MG63 (cell line): ENCODE data around the gene KRT10. TPM values are rescaled to one million over a fixed set of nuclear protein-coding genes. Genes with fewer than 3 reads are reported as not detected.
"Not testable (repeated sequence)": the region's sequence is repeated elsewhere in the genome, so short reads cannot be mapped to it uniquely, and the experiment has no call there.

Experiments
- DNase-seq: peaks from one replicate; pipeline ENCODE4 v3.0.0-alpha.2; 2020
- H3K27me3 ChIP-seq: fragments of 250-450 bp; sonication (Bioruptor Pico); 2 replicates; pipeline ENCODE4 v1.5.1; 2020; ENCODE audit warnings: mild to moderate bottlenecking, moderate library complexity
- H3K36me3 ChIP-seq: fragments of 250-450 bp; sonication (Bioruptor Pico); 2 replicates; pipeline ENCODE4 v1.5.1; 2020; ENCODE audit warnings: mild to moderate bottlenecking, moderate library complexity
- H3K4me3 ChIP-seq: fragments of 250-450 bp; sonication (Bioruptor Pico); 2 replicates; pipeline ENCODE4 v1.5.1; 2020; ENCODE audit warnings: mild to moderate bottlenecking, moderate library complexity
- H3K9me3 ChIP-seq: fragments of 250-450 bp; sonication (Bioruptor Pico); 2 replicates; pipeline ENCODE4 v1.5.1; 2020; ENCODE audit warnings: mild to moderate bottlenecking, moderate library complexity
- total RNA-seq: library from RNA; depleted of rRNA; stranded (reverse); fragments of >200 nt; shearing (Covaris generic); gene quantifications from 2 replicates; pipeline ENCODE4 v1.2.3, GENCODE V29; 2014; ENCODE audit warnings: low replicate concordance

Gene KRT10
- total RNA-seq, 1 experiment from 2014 or later = 48.4 TPM

DNA sequence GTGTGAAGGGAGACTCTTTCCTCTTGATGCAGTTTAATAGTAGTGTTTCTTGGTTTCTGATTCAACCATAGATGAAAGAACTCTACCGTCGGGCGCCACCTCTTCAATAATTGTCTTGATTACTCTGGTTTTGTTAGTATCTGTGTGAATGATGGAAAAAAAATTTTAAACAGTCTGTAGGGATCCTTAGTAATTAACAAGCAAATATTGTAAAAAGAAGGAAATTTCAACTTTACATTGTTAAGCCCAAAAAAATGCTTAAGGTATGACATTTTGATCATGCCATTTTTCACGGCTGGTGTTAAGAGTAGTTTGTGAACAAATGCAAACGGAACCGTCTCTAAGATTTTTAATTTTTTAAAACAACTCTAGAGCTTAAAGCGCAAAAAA is 4.1 kb downstream of the KRT10 start:
- no peak for DNase-seq
- Histone ChIP-seq H3K9me3 (no peaks in the 10 kb centered on the region), H3K36me3 (peaks cover 16% of the 10 kb centered on the region), H3K27me3 (no peaks in the 10 kb centered on the region), H3K4me3 (peak overlapping the region; percentile 69)

DNA sequence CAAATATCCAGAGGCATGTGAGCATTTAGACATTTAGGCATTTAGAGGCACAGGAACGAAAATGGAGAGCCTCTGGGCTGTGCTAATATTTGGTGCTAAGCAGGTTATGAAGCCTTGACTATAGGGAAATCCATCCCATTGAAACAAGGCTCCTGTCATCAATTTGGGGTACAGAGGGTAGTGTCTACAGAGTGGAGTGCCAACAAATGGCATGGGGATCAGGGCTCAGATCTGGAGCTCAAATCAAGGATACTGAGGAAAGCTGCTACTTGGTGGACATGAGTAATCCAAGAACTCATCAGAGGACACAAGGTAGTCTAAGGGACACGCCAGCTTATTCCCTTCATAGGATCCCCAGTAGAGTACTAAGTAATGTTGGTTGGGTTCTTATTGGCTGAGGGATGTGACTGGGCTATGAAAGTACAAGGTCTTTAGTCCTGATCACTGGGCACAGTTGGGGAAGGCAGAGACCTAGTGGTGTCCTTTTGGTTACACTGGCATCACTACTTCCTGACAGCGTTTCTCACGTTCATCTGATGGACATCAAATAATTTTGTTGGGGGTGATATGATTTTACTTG is 5.2 kb downstream of the KRT10 start:
- no peak overlapping the region; the same call in 1 of the 2 replicates for H3K4me3 ChIP-seq
- DNase-seq = no peak
- peaks cover 16% of the 10 kb centered on the region for H3K36me3 ChIP-seq
- no peaks in the 10 kb centered on the region for H3K27me3 ChIP-seq
- no peaks in the 10 kb centered on the region for H3K9me3 ChIP-seq

DNA sequence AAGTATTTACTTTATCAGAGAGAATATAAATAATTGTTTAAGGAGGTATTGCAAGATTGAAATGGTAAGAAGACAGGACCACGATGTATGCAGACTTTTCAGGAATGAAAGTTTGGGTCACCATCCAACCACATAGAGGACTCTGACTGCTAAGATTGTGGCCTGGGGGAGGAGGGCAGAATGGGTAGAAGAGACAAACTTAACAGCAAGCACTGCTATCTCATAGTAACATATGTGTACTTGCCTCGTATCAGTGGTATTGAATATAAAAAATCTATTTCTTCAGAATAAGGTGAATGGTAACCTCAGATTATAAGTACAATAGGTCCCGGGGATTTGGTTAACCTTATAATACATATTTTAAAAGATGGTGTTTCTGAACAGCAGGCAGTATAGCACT is 5.8 kb downstream of the KRT10 start:
- no peak for DNase-seq
- H3K4me3 ChIP-seq = no peak overlapping the region
- no peaks in the 10 kb centered on the region for H3K9me3 ChIP-seq
- H3K27me3 ChIP-seq = no peaks in the 10 kb centered on the region
- peaks cover 16% of the 10 kb centered on the region for H3K36me3 ChIP-seq

DNA sequence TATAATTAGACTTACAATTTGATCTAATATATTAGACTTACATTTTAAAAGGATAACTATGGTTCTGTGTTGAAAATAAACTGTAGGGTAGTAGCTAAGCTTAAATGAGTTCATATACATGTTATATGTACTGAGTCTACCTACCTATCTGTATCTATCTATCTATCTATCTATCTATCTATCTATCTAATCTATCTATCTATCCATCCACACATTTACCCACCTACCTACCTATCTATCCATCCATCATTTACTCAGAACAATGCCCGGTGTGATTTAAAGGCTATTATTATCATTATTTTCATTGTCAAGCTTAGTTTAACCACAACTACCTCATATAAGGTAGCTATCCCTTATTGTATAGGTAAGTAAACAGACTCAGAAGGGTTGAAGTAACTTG is 7.0 kb downstream of the KRT10 start:
- no peaks in the 10 kb centered on the region for H3K9me3 ChIP-seq
- H3K36me3 ChIP-seq = peaks cover 16% of the 10 kb centered on the region
- H3K27me3 ChIP-seq = no peaks in the 10 kb centered on the region
- no peak overlapping the region for H3K4me3 ChIP-seq
- no peak for DNase-seq

DNA sequence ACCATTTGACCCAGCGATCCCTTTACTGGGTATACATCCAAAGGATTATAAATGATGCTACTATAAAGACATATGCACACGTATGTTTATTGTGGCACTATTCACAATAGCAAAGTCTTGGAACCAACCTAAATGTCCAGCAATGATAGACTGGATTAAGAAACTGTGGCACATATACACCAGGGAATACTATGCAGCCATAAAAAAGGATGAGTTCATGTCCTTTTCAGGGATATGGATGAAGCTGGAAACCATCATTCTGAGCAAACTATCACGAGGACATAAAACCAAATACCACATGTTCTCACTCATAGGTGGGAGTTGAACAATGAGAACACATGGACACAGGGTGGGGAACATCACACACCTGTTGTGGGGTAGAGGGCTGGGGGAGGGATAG is 7.8 kb downstream of the KRT10 start:
- H3K4me3 ChIP-seq, H3K9me3 ChIP-seq, DNase-seq, H3K27me3 ChIP-seq: not testable (repeated sequence)
- peaks cover 16% of the 10 kb centered on the region for H3K36me3 ChIP-seq

DNA sequence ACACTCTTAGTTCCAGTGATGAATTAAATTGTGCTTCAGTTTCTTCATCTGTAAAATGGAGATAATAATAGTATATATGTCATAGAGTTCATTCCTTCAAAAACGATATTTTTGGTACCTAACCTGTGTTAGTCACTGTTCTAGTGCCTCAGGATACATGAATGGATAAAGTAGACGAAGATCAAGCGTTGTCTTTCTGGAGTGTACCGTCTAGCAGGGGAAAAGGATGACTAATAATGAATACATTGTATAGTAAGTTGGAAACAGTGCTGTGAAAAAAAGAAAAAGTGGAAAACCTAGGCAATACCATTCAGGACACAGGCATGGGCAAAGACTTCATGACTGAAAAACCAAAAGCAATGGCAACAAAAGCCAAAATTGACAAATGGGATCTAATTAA is 8.6 kb downstream of the KRT10 start:
- Histone ChIP-seq H3K9me3 (no peaks in the 10 kb centered on the region), H3K4me3 (no peak overlapping the region), H3K27me3 (no peaks in the 10 kb centered on the region), H3K36me3 (peaks cover 16% of the 10 kb centered on the region)
- DNase-seq = no peak

DNA sequence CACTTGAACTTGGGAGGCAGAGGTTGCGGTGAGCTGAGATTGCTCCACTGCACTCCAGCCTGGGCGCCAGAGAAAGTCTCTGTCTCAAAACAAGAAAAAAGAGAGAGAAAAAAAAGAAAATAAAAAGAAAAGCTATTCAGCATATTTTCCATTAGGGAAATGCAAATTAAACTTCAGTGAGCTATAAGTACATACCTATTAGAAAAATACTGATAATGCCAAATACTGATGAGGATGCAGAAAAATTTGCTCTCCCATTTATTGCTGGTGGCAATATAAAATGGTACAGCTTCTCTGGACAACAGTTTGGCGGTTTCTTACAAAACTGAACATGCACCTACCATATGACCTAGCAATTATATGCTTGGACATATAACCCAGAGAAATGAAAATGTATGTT is 9.8 kb downstream of the KRT10 start:
- no peaks in the 10 kb centered on the region for H3K27me3 ChIP-seq
- DNase-seq = no peak
- H3K9me3 ChIP-seq = no peaks in the 10 kb centered on the region
- H3K4me3 ChIP-seq = no peak overlapping the region
- peaks cover 10% of the 10 kb centered on the region for H3K36me3 ChIP-seq

DNA sequence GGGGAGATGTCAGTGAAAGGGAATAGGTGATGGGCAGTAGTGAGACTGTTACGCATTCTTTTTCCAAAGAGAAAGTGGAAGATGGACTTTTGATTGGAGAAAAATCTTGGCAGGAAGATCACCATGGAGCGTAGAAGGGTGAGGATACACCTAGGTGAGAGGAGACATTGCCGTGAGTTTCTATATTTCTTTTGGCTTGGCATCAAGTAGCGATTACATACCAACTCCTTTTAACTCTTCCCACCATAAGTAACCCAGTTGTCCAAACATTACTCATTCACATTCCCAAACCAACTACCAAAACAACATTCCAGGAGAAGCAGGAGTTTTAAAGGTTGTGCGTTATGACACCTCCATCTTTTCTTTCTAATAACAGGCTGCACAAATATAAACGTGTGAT is 11.9 kb downstream of the KRT10 start:
- Histone ChIP-seq H3K4me3 (no peak overlapping the region), H3K36me3 (no peaks in the 10 kb centered on the region), H3K9me3 (no peaks in the 10 kb centered on the region), H3K27me3 (no peaks in the 10 kb centered on the region)
- DNase-seq = no peak

DNA sequence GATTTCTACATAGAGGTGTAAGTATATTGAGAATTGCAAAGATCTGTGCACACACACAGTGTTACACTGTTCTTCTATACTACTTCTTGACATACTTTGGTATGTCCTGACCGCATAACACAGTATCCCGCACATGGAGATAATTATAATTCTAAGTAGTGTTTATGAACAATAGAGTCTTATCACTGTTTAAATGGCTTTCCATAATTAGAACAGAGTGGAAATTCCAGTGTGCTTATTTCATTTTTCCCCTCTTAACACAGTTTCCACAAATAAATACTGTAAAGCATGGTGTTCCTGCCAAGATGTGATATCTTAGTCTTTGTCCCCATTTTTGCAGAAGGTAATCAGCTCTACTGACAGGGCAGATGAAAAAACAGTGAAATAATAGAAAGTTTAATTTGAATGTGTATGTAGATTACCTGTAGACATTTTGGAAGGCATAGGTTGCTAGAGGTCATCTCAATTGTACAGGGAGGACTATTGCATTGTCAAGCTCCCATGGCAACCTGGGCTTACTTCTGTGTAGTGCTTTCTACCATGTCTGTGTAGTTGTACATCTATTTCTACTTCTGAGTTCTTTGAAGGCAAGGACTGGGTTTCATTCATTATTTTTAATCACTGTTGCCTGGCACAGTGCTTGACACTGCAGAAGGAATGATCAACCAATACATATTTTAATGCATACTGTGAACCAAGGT is 12.5 kb downstream of the KRT10 start:
- H3K9me3 ChIP-seq = no peaks in the 10 kb centered on the region
- no peaks in the 10 kb centered on the region for H3K36me3 ChIP-seq
- no peak overlapping the region for H3K4me3 ChIP-seq
- no peak for DNase-seq
- no peaks in the 10 kb centered on the region for H3K27me3 ChIP-seq

DNA sequence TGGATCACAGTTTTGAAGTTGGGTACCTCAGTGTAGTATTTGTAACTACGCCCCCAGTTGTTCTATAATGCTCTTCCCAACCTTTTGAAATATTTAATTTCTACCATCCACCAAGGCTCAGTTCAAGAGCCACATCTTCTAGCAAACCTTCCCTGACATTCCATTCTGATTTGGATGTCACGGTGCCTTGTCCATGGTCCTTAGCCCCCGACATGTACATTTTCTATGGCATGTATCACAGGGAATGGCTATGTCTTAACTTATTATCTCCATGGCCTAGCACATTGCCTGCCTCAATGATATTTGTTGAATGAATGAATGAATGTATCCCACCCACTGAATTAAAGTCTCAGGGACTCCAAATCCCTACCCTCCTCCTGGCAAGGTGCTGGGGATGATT is 16.3 kb downstream of the KRT10 start:
- H3K36me3 ChIP-seq = no peaks in the 10 kb centered on the region
- no peak for DNase-seq
- H3K9me3 ChIP-seq = no peaks in the 10 kb centered on the region
- no peak overlapping the region for H3K4me3 ChIP-seq
- H3K27me3 ChIP-seq = no peaks in the 10 kb centered on the region

DNA sequence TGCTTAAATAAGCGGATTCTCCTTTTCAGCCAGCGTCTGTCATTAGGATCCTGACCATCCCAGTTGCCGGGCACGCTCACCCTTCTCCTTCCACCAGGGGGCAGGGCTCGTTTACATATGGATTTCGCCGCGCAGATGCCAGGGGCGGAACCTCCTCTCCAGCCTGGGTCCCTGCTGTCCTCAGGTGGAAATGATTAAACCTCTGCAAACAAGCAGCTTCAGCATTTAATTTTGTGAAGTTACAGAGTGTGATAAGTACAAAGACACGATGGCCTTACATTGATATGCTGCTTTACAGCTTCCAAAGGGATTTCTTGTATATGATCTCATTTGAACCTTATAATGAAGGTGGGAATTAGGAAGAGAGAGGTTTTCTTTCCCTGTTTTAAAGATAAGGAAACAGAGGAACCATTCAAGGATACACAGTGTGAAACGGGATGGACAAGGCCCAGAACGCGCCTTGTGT is 18.8 kb downstream of the KRT10 start:
- Histone ChIP-seq H3K4me3 (no peak overlapping the region), H3K9me3 (no peaks in the 10 kb centered on the region), H3K36me3 (no peaks in the 10 kb centered on the region), H3K27me3 (no peaks in the 10 kb centered on the region)
- DNase-seq = peak; percentile 73

DNA sequence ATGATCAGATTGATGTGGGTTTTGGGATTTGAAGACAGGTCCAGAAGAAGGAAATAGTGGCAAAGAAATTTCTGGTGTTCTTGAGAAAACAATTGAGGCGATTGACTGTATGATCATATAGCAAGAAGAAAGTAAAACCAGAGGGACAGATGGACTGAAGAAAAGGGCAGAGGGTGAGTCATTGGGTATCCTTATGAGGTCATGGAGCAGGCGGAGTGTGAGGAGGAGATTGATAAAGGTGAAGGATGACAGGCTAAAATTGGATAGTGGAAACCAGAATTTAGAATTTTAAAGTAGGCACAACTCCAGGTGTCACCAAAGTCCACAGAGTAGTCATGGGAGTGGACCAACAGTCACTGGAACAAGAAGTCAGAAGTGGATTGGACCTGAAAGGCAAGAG is 21.3 kb downstream of the KRT10 start:
- no peaks in the 10 kb centered on the region for H3K9me3 ChIP-seq
- H3K27me3 ChIP-seq = no peaks in the 10 kb centered on the region

DNA sequence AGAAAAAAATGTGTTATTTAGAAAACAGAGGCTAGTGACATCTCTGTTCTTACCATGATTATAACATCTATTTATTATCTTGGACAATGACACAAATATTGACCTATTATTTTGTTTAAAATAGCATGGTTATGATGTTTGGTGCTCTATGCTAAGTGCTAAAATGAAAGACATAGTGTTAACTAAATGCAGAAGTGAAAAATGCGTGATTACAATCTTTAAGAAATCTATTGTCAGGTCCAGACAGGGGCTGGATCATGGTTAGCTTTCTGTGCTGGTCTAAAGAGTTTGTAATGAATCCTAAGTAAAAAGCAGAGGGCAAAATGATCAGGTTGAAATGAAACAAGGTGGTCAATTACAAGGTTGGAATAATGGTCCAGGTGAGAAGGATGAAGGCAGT is 22.0 kb downstream of the KRT10 start:
- no peak overlapping the region for H3K4me3 ChIP-seq
- no peaks in the 10 kb centered on the region for H3K27me3 ChIP-seq
- DNase-seq = no peak
- no peaks in the 10 kb centered on the region for H3K9me3 ChIP-seq
- H3K36me3 ChIP-seq = no peaks in the 10 kb centered on the region

More for the DNA sequence above, 21.3 kb downstream of the KRT10 start:
- no peak overlapping the region for H3K4me3 ChIP-seq
- H3K36me3 ChIP-seq = no peaks in the 10 kb centered on the region
- DNase-seq = no peak

DNA sequence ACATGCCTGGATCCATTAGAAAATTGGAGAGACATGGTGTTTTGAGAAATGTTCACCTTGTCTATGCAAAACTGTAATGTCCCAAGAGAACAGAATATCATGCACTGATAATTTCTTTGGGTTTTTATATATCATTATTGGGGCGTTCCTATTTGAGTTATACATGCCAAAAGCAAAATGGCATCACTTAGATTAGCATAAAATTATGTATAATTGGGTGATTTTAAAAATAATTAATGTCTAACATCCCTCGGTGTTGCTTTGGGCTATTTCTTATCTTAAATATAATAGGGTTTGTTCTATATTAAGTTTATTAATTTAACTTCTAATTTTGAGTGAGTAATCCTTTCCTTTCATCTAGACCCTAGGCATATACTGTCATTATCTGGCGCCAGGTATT is 22.6 kb downstream of the KRT10 start, which contains the start of gene KRT28:
Gene KRT28, minus strand, starts transcription at position 101 of the 400 bp plus-strand sequence. Its CDS starts 66 bp downstream, at position 35.
- DNase-seq = no peak
- Histone ChIP-seq H3K4me3 (no peak within 1 kb of the TSS), H3K9me3 (no peaks in the 10 kb centered on the region), H3K27me3 (no peaks in the 10 kb centered on the region), H3K36me3 (no peaks in the 10 kb centered on the region)

DNA sequence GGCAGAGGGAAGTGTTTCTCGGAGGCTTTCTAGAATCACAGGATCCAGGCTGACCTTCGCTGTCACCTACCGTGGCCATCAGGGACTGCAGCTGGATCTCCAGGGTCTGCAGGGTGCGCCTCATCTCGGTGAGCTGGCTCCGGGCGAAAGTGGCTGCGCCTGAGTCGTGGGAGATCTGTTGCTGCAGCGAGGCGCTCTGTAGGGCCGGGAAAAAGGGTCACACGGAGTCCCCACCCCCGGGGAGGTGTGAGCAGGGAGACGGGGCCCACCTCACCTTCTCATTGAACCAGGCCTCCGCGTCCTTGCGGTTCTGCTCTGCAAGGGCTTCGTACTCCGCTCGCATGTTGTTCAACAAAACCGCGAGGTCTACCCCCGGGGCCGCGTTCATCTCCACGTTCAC is 25.6 kb downstream of the KRT10 start:
- DNase-seq = no peak
- no peaks in the 10 kb centered on the region for H3K36me3 ChIP-seq
- no peak overlapping the region for H3K4me3 ChIP-seq
- H3K9me3 ChIP-seq = no peaks in the 10 kb centered on the region
- H3K27me3 ChIP-seq = no peaks in the 10 kb centered on the region; the same call in 1 of the 2 replicates

DNA sequence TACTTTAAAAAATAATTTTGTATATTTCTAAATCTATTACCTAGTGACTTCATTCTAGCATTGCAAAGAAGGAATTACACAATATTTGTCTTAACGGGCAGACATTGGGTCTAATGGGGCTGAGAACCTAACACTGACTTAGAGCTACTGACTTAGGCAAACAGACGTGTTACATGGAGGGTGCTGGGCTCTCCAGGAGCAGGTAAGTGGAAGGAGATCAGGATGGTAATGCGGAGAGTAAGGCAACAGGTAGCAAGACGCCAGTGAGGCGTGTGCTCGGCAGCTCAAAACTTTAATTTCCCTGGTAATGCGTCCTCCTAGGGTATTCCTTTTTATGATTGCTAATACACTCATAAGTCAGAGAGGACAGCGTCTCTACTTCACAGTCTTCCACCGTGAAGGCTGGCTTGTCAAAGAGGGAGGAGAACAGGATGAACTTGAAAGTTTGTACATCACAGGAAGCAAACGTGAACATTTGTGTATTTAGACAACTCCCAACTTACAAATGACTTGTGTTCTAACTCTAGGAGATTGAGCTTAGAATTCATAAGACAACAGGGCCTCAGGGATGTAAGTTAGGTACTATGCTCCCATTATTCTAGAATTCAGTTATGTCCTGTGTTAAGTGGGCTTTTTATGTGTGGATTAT is 27.3 kb downstream of the KRT10 start:
- H3K27me3 ChIP-seq = no peaks in the 10 kb centered on the region; the same call in 1 of the 2 replicates
- H3K4me3 ChIP-seq = no peak overlapping the region
- no peak for DNase-seq
- no peaks in the 10 kb centered on the region for H3K36me3 ChIP-seq
- no peaks in the 10 kb centered on the region for H3K9me3 ChIP-seq

DNA sequence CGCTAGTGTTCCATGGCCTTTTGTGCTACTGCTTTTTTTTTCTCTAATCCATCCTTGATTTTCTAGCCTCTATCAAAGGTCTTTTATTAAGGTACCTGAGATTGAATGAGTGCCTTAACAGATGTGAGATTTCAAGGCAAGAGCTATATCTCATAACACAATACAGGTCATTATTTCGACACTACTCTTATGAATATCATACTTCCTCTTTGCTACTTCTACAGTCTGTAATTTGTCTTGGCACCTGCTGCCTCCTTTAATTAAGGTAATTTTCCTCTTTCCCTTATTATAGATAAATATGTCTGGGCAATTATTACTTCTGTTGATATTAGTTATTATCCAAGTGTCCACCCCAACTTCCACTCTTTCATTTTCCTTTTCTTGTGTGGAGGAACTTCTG is 27.9 kb downstream of the KRT10 start:
- no peaks in the 10 kb centered on the region; the same call in 1 of the 2 replicates for H3K27me3 ChIP-seq
- no peak for DNase-seq
- no peak overlapping the region for H3K4me3 ChIP-seq
- no peaks in the 10 kb centered on the region for H3K9me3 ChIP-seq
- no peaks in the 10 kb centered on the region for H3K36me3 ChIP-seq

DNA sequence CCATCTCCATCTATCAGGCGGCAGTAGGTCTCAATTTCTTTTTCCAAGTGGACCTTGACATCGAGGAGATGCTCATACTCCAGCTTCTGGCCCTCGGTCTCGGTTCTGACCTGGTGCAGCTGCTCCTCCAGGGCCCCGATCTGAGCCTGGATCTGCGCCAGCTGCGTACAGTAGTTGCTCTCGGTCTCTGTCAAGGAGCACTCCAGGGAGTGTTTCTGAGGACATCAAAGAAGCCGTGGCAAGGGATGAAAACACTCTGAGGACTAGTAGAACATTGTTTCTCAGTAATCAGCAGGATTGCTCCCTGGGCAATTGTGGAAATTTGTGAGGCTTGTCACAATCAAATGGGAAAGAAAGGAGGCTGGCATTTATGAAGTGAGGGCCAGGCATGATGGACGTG is 28.6 kb downstream of the KRT10 start:
- no peaks in the 10 kb centered on the region for H3K36me3 ChIP-seq
- DNase-seq = no peak
- no peaks in the 10 kb centered on the region; the same call in 1 of the 2 replicates for H3K27me3 ChIP-seq
- no peak overlapping the region for H3K4me3 ChIP-seq
- no peaks in the 10 kb centered on the region for H3K9me3 ChIP-seq
